HepG2 (cell line): ENCODE results near the gene PRRT1B. TPM values are rescaled to one million over a fixed set of nuclear protein-coding genes. Genes with fewer than 3 reads are reported as not detected.
A peak's percentile ranks its signal among the peaks of the same experiment; 100 is the strongest.

Experiments
- ATAC-seq: fragments of 200-7000 bp; cut with Tn5 transposase; 3 replicates; pipeline ENCODE4 v1.9.1; 2020; ENCODE audit warnings: mild to moderate bottlenecking, moderate library complexity
- BruUV-seq: library from RNA; stranded (reverse); fragments of 400-500 nt; replicated peaks from 2 replicates; lab custom pipeline; 2021; lab: Mats Ljungman, UMichigan
- CTCF ChIA-PET: fragments of 300-600 bp; formaldehyde crosslinking; extraction: SDS; loops from one replicate; lab custom pipeline; 2021; ENCODE audit warnings: low total read pairs, inconsistent platforms, low intra/inter-chr PET ratio; lab: Yijun Ruan, JAX
- POLR2A ChIA-PET: fragments of 350-600 bp; sonication (Branson Sonifier 250); formaldehyde crosslinking; loops from one replicate; lab custom pipeline; 2020; ENCODE audit warnings: antibody characterized with exemption, inconsistent platforms; lab: Yijun Ruan, JAX
- DNase-seq: peaks from one replicate; pipeline ENCODE4 v3.0.0-alpha.2; 2015; ENCODE audit warnings: low spot score
- FAIRE-seq: peaks from 3 replicates; lab custom pipeline; 2011; peaks lifted over from hg19 to GRCh38; lab: Jason Lieb, UNC
- H2AFZ ChIP-seq: one replicate; pipeline ENCODE4 v1.6.1; 2011; ENCODE audit warnings: low read length, inconsistent platforms
- H3K27ac ChIP-seq: fragments of 300-600 bp; 3 replicates; pipeline ENCODE4 v1.8.0; 2011; ENCODE audit warnings: mixed run types, mild to moderate bottlenecking, mixed read lengths, low read length, inconsistent platforms; ENCODE audit not compliant: insufficient read depth; ENCODE audit errors: extremely low read length
- H3K27me3 ChIP-seq, 2 experiments: fragments of 200-600 bp in 1 of 2; 2 replicates in 1 of 2; 3 replicates in 1 of 2; pipeline versions ENCODE4 v1.6.0 to v1.8.0; 2011; ENCODE audit warnings: low read length in 2 of 2, mild to moderate bottlenecking in 2 of 2, moderate library complexity in 2 of 2, inconsistent platforms in 1 of 2; ENCODE audit not compliant: insufficient read depth in 2 of 2, control insufficient read depth in 1 of 2
- H3K36me3 ChIP-seq, 2 experiments: fragments of 200-600 bp in 1 of 2; replicated peaks in 1 of 2; 2 replicates in 1 of 2; 3 replicates in 1 of 2; pipeline versions ENCODE4 v1.5.1 to v1.8.0; 2011; ENCODE audit warnings: low read length in 2 of 2, inconsistent platforms in 1 of 2; ENCODE audit not compliant: insufficient read depth in 2 of 2, control insufficient read depth in 1 of 2
- H3K4me1 ChIP-seq: 2 replicates; pipeline ENCODE4 v1.5.1; 2012; ENCODE audit warnings: low read length, inconsistent platforms; ENCODE audit not compliant: insufficient read depth
- H3K4me2 ChIP-seq: 2 replicates; pipeline ENCODE4 v1.6.0; 2011; ENCODE audit warnings: low read depth, low read length, inconsistent platforms
- H3K4me3 ChIP-seq, 3 experiments: fragments of 200-600 bp in 1 of 3; sonication (generic), shearing (Covaris generic) in 1 of 3; replicated peaks in 1 of 3; 2 replicates each; pipeline ENCODE4 v1.5.1; 2011 to 2016; ENCODE audit warnings: low read length in 3 of 3, inconsistent platforms in 2 of 3, low read depth in 2 of 3, mild to moderate bottlenecking in 2 of 3, control low read depth in 1 of 3, mixed read lengths in 1 of 3; ENCODE audit not compliant: insufficient read depth in 1 of 3
- H3K79me2 ChIP-seq: one replicate; pipeline ENCODE4 v1.6.1; 2011; ENCODE audit warnings: low read length, inconsistent platforms; ENCODE audit not compliant: insufficient read depth
- H3K9ac ChIP-seq: 2 replicates; pipeline ENCODE4 v1.6.0; 2011; ENCODE audit warnings: mild to moderate bottlenecking, low read depth, low read length, inconsistent platforms; ENCODE audit not compliant: insufficient read depth
- H3K9me3 ChIP-seq: 2 replicates; pipeline ENCODE4 v1.5.1; 2012; ENCODE audit warnings: mild to moderate bottlenecking, low read length
- H4K20me1 ChIP-seq: 2 replicates; pipeline ENCODE4 v1.6.0; 2011; ENCODE audit warnings: inconsistent platforms, mild to moderate bottlenecking, low read length, moderate library complexity; ENCODE audit not compliant: insufficient read depth
- MAFK ChIP-seq, 2 experiments: IDR thresholded peaks in 1 of 2; conservative IDR thresholded peaks in 1 of 2; 2 replicates each; pipeline ENCODE4 v1.6.1; 2011; ENCODE audit warnings: improper control_type of control experiment in 2 of 2, low read length in 2 of 2
- NFE2L2 ChIP-seq: fragments of 150-350 bp; IDR thresholded peaks from 2 replicates; pipeline ENCODE4 v1.6.1; 2014; ENCODE audit warnings: low read length
- POLR2AphosphoS2 ChIP-seq: IDR thresholded peaks from 2 replicates; pipeline ENCODE4 v1.6.1; 2011; ENCODE audit warnings: low read depth, low read length, improper control_type of control experiment
- POLR2G ChIP-seq: fragments of 200-400 bp; formaldehyde crosslinking; IDR thresholded peaks from 2 replicates; pipeline ENCODE4 v1.6.1; 2018; ENCODE audit warnings: mild to moderate bottlenecking, low read depth, low read length, moderate library complexity
- RBM22 ChIP-seq: fragments of 200-400 bp; formaldehyde crosslinking; optimal IDR thresholded peaks from 2 replicates; pipeline ENCODE3; 2017; ENCODE audit warnings: mild to moderate bottlenecking, low read length, moderate library complexity
- TOPORS ChIP-seq: sonication (generic); formaldehyde crosslinking; IDR thresholded peaks from 2 replicates; pipeline ENCODE4 v1.8.0; 2023; ENCODE audit warnings: mild to moderate bottlenecking, missing genetic modification reagents
- ZC3H13 ChIP-seq: sonication (generic); formaldehyde crosslinking; IDR thresholded peaks from 2 replicates; pipeline ENCODE4 v1.8.1; 2023; ENCODE audit warnings: mild to moderate bottlenecking, missing genetic modification reagents, moderate library complexity
- ZGPAT ChIP-seq: IDR thresholded peaks from 2 replicates; pipeline ENCODE4 v1.6.1; 2016; ENCODE audit warnings: mild to moderate bottlenecking
- ZNF256 ChIP-seq: sonication (generic); formaldehyde crosslinking; conservative IDR thresholded peaks from 2 replicates; pipeline ENCODE4 v1.4.0; 2020; ENCODE audit warnings: missing genetic modification reagents
- ZNF333 ChIP-seq: sonication (generic); formaldehyde crosslinking; IDR thresholded peaks from 2 replicates; pipeline ENCODE4 v1.4.0; 2020; ENCODE audit warnings: mild to moderate bottlenecking, missing genetic modification reagents, borderline replicate concordance
- ZSCAN30 ChIP-seq: sonication (generic); formaldehyde crosslinking; IDR thresholded peaks from 2 replicates; pipeline ENCODE4 v1.5.0; 2020; ENCODE audit warnings: mild to moderate bottlenecking, missing genetic modification reagents
- WGBS: methylation state at CpG from one replicate; pipeline ENCODE4 v1.1.6; 2017; ENCODE audit warnings: low lambda C conversion rate; 5-methylcytosine and 5-hydroxymethylcytosine counted together
- in situ Hi-C: cut with HindIII; loops from 2 replicates; pipeline ENCODE4 v1.10.0; 2017; ENCODE audit warnings: low pct_unique_long_range_greater_than_20kb; ENCODE audit not compliant: extremely low pct_ligation_motif_present
- intact Hi-C: fragments of 100-400 bp; cut with micrococcal nuclease; formaldehyde crosslinking; loops from one replicate; pipeline ENCODE4 v1.10.0; 2022; ENCODE audit not compliant: unreplicated experiment
- polyA plus RNA-seq, 8 experiments: library from polyadenylated mRNA; depleted of rRNA in 3 of 8; stranded (reverse) in 7 of 8; unstranded in 1 of 8; fragments of >200 nt; fragmentation: Illumina TruSeq in 4 of 8; extraction: Trizol in 4 of 8; gene quantifications; 2 replicates each; pipeline versions ENCODE4 v1.2.1 to v1.2.3, GENCODE V29; 2011 to 2016; ENCODE audit warnings: low read depth in 4 of 8, missing spikeins in 1 of 8, mixed read lengths in 1 of 8; ENCODE audit not compliant: insufficient read depth in 1 of 8
- total RNA-seq, 5 experiments: library from RNA; depleted of rRNA; stranded (reverse); fragments of >200 nt; fragmentation: Illumina TruSeq; extraction: Trizol; gene quantifications; 2 replicates each; pipeline ENCODE4 v1.2.3, GENCODE V29; 2016; ENCODE audit warnings: low read depth in 1 of 5
- TF ChIP-seq, protein P1 (sequence below): sonication (generic); formaldehyde crosslinking; IDR thresholded peaks from 2 replicates; pipeline ENCODE4 v1.8.1; 2023; ENCODE audit warnings: mild to moderate bottlenecking, missing genetic modification reagents

PRRT1B gene
- total and polyA plus RNA-seq, 2 of the 13 experiments (the other 11 are each of a cell fraction or from before 2014, with no cell fraction given) = not detected

DNA sequence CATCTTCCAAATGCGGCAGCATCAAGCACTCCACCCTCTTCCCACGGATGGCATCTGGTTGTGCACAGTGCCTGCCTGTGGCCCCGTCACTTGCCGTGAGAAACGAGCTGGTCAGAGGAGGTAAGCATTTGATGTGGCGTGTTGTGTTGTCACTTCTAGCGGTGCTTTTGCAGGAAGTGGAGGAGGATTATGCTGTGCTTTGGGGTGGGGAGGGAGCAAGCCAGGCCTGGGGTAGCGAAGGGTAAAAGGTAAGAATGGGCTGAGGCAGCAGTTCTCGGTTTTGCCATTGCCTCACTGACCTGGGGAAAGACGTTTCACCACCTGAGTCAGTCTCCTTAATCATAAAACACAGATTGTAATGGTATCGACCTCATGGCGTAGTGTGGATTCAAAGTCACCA lies 44.9 kb upstream of the PRRT1B start:
- ChIA-PET POLR2A (no interaction called here), CTCF (no interaction called here)
- Histone ChIP-seq H3K4me2 (no peak overlapping the region), H3K27ac (no peak overlapping the region), H3K4me3 (no peak overlapping the region), H4K20me1 (no peaks in the 10 kb centered on the region), H3K4me1 (peaks cover 33% of the 10 kb centered on the region), H2AFZ (no peak overlapping the region), H3K9me3 (no peaks in the 10 kb centered on the region), H3K9ac (no peak overlapping the region), H3K27me3 (no peaks in the 10 kb centered on the region; a peak in 1 of 5 replicates), H3K36me3 (peaks cover 15 to 29% of the 10 kb centered on the region in 2 experiments), H3K79me2 (peaks cover 2% of the 10 kb centered on the region)
- intact Hi-C loops = no loop called here
- DNase-seq = no peak
- no peak for FAIRE-seq
- 94% methylated on average over 12 of the region's 12 CpGs for WGBS
- in situ Hi-C loops = no loop called here
- no TSS peak for BruUV-seq
- TF ChIP-seq POLR2AphosphoS2 (no peak), NFE2L2 (no peak), ZNF256 (CRISPR knock-in tag) (no peak), ZGPAT (no peak), TOPORS (CRISPR knock-in tag) (no peak), ZSCAN30 (CRISPR knock-in tag) (no peak), ZC3H13 (CRISPR knock-in tag) (0 out of 2 replicates have a peak, but pooled peaks have one; percentile 28), RBM22 (peak; percentile 63), POLR2G (peak; percentile 32; the same call in 1 of the 2 replicates), MAFK (conservative IDR thresholded peaks at IDR 0.05 in 1 of 2, IDR thresholded peaks at IDR 0.05 in 1 of 2; ENCODE audit: low read length in 2 of 2) (0 out of 4 replicates have a peak, but pooled peaks of 1 of the 2 experiments have one; percentile 18), ZNF333 (CRISPR knock-in tag) (no peak)
- TF ChIP-seq, protein P1, sequence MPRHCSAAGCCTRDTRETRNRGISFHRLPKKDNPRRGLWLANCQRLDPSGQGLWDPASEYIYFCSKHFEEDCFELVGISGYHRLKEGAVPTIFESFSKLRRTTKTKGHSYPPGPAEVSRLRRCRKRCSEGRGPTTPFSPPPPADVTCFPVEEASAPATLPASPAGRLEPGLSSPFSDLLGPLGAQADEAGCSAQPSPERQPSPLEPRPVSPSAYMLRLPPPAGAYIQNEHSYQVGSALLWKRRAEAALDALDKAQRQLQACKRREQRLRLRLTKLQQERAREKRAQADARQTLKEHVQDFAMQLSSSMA (CRISPR knock-in tag) = no peak
- ATAC-seq = no peak
